ENCODE results near the gene ZNF787. TPM values are rescaled to one million over a fixed set of nuclear protein-coding genes. Genes with fewer than 3 reads are reported as not detected.

Gene ZNF787
- total and polyA plus RNA-seq, 4 experiments from 2014 or later: 0.67 to 34.1 (median 16.3) TPM

- POLR2A ChIA-PET (ENCODE audit: partially characterized antibody): no interaction called here
- H3K4me1 ChIP-seq (ENCODE audit: insufficient read depth, low read length): peaks cover 5% of the 10 kb centered on the region
- CTCF ChIA-PET (ENCODE audit: partially characterized antibody): no interaction called here
- H3K27me3 ChIP-seq (ENCODE audit: insufficient read depth, low read length): no peaks in the 10 kb centered on the region
- no peak for DNase-seq
- H3K36me3 Mint-ChIP-seq: peaks cover 37 to 39% of the 10 kb centered on the region in 2 donors
- H3K27ac Mint-ChIP-seq: peak overlapping the region in 4 of 7 donors; percentile 1 to 48 (median 38)
- H3K27ac ChIP-seq (ENCODE audit: low read depth, low read length): no peak overlapping the region
- H3K36me3 ChIP-seq (ENCODE audit: insufficient read depth, low read length): no peaks in the 10 kb centered on the region
- H3K4me3 ChIP-seq (ENCODE audit: low read length in 2 of 2): no peak overlapping the region
- peaks cover 3 to 20% (median 16%) of the 10 kb centered on the region in 4 donors for H3K4me1 Mint-ChIP-seq
- no peaks in the 10 kb centered on the region for H3K9me3 Mint-ChIP-seq
- no peak overlapping the region for H3K4me3 Mint-ChIP-seq
- intact Hi-C loops (cut with micrococcal nuclease): no loop called here
- H3K9me3 ChIP-seq (ENCODE audit: control insufficient read depth in 1 of 2, low read length in 2 of 2): no peaks in the 10 kb centered on the region
- H3K27me3 Mint-ChIP-seq: no peaks in the 10 kb centered on the region
Measured at GRCh38 chr19:56092685-56093631, 28.1 kb downstream of the ZNF787 start.

DNA sequence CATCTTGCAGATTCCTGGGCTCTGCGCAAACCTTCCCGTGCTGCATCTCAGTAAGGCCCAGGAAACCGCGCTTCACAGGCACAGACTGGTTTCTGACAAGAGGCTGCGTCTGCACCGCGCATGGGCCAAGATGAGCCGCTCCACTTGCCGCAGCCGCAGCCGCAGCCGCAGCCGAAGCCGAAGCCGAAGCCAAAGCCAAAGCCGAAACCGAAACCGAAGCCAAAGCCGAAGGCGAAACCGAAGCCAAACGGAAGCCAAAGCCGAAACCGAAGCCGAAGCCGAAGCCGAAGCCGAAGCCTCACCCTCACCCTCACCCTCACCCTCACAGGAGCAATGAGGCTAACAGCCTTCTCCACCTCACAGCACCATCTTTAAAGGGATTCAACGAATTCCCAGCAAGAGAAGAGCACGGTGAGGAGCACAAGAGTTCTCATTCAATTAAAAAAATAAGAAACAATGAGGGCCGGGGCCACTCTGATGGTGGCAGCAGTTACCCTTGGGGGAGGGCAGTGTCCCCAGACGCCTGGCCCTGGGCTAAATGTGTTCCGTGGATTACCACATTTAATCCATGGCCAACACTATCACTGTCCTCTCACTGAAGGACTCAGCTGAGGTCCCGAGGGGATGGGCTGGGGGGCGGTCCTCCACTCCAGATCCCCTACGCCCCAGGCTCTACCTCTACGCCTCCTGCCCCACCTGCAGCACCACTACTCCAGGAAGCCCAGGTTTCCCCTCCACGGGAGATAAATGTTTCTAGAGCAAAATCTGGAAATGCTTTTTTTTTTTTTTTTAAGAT lies 29.1 kb downstream of the ZNF787 start:
- no peaks in the 10 kb centered on the region for H3K27me3 ChIP-seq (ENCODE audit: insufficient read depth, low read length)
- no peaks in the 10 kb centered on the region for H3K27me3 Mint-ChIP-seq
- peak overlapping the region in 6 of 7 donors; percentile 37 to 92 (median 64) for H3K27ac Mint-ChIP-seq
- H3K4me3 ChIP-seq (ENCODE audit: low read length in 2 of 2): no peak overlapping the region
- peaks cover 5% of the 10 kb centered on the region for H3K4me1 ChIP-seq (ENCODE audit: insufficient read depth, low read length)
- ChIA-PET CTCF (ENCODE audit: partially characterized antibody) (interaction anchor here (1.3 kb wide), 1 partner anchor 11 kb away, joined by 3 read pairs; no protein-coding TSS in a partner anchor), POLR2A (ENCODE audit: partially characterized antibody) (interaction anchor here (1.1 kb wide), 1 partner anchor 11 kb away, joined by 5 read pairs; no protein-coding TSS in a partner anchor)
- intact Hi-C loops (cut with micrococcal nuclease): no loop called here
- no peaks in the 10 kb centered on the region for H3K9me3 ChIP-seq (ENCODE audit: control insufficient read depth in 1 of 2, low read length in 2 of 2)
- peaks cover 35 to 37% of the 10 kb centered on the region in 2 donors for H3K36me3 Mint-ChIP-seq
- no peaks in the 10 kb centered on the region for H3K36me3 ChIP-seq (ENCODE audit: insufficient read depth, low read length)
- no peak overlapping the region for H3K27ac ChIP-seq (ENCODE audit: low read depth, low read length)
- H3K4me3 Mint-ChIP-seq: peak overlapping the region in 6 of 8 donors; percentile 7 to 73 (median 62)
- peaks cover 3 to 20% (median 16%) of the 10 kb centered on the region in 4 donors for H3K4me1 Mint-ChIP-seq
- peak in 4 of 5 donors; percentile 21 to 63 (median 38) for DNase-seq
- no peaks in the 10 kb centered on the region for H3K9me3 Mint-ChIP-seq

- Histone ChIP-seq H3K36me3 (ENCODE audit: insufficient read depth, low read length) (no peaks in the 10 kb centered on the region), H3K27ac (ENCODE audit: low read depth, low read length) (no peak overlapping the region), H3K4me1 (ENCODE audit: insufficient read depth, low read length) (peaks cover 5% of the 10 kb centered on the region), H3K27me3 (ENCODE audit: insufficient read depth, low read length) (no peaks in the 10 kb centered on the region), H3K9me3 (ENCODE audit: control insufficient read depth in 1 of 2, low read length in 2 of 2) (no peaks in the 10 kb centered on the region), H3K4me3 (ENCODE audit: low read length in 2 of 2) (no peak overlapping the region)
- Mint-ChIP-seq H3K36me3 (peaks cover 34 to 39% of the 10 kb centered on the region in 2 donors), H3K4me3 (peak overlapping the region in 5 of 8 donors; percentile 13 to 73 (median 52)), H3K27me3 (no peaks in the 10 kb centered on the region), H3K27ac (peak overlapping the region in 4 of 7 donors; percentile 7 to 92 (median 56)), H3K9me3 (no peaks in the 10 kb centered on the region), H3K4me1 (peaks cover 3 to 20% (median 16%) of the 10 kb centered on the region in 4 donors)
- no peak for DNase-seq
- CTCF ChIA-PET (ENCODE audit: partially characterized antibody): interaction anchor here (0.8 to 1.3 kb wide), 3 partner anchors 10 to 25 kb away, joined by 3 to 4 read pairs (median 3); no protein-coding TSS in a partner anchor
- intact Hi-C loops (cut with micrococcal nuclease): no loop called here
- POLR2A ChIA-PET (ENCODE audit: partially characterized antibody): interaction anchor here (1.1 kb wide), 1 partner anchor 10 kb away, joined by 5 read pairs; no protein-coding TSS in a partner anchor
Measured at GRCh38 chr19:56091066-56091490, 30.0 kb downstream of the ZNF787 start.

DNA sequence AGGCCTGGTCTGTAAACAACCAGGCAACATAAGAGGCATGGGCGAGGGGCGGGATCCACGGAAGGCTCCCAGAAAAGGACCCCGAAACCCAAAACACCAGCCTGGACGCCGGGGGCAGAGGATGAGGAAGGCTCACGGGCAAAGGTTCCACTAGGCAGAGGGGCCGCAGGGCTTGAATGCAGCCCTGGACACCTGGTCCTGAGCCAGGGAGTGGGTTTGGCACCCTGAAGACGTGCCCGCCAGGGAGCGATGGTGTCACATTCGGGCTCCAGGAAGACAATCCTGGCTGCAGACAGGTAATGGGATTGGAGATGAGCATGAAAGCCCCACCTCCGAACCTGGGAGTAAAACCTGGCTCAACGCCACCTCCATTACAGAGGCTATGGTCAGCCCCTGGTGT lies 31.8 kb downstream of the ZNF787 start:
- H3K36me3 Mint-ChIP-seq: peaks cover 25 to 29% of the 10 kb centered on the region in 2 donors
- intact Hi-C loops (cut with micrococcal nuclease): no loop called here
- no peaks in the 10 kb centered on the region for H3K9me3 ChIP-seq (ENCODE audit: control insufficient read depth in 1 of 2, low read length in 2 of 2)
- H3K4me3 Mint-ChIP-seq: no peak overlapping the region
- H3K9me3 Mint-ChIP-seq: no peaks in the 10 kb centered on the region
- no peak overlapping the region for H3K27ac Mint-ChIP-seq
- no peak for DNase-seq
- H3K4me3 ChIP-seq (ENCODE audit: low read length in 2 of 2): no peak overlapping the region
- no peak overlapping the region for H3K27ac ChIP-seq (ENCODE audit: low read depth, low read length)
- no peaks in the 10 kb centered on the region for H3K36me3 ChIP-seq (ENCODE audit: insufficient read depth, low read length)
- peaks cover 5% of the 10 kb centered on the region for H3K4me1 ChIP-seq (ENCODE audit: insufficient read depth, low read length)
- CTCF ChIA-PET (ENCODE audit: partially characterized antibody): interaction anchor here (0.6 kb wide), 1 partner anchor 79 kb away, joined by 3 read pairs; no protein-coding TSS in a partner anchor
- H3K4me1 Mint-ChIP-seq: peaks cover 5 to 20% (median 13%) of the 10 kb centered on the region in 4 donors
- POLR2A ChIA-PET (ENCODE audit: partially characterized antibody): no interaction called here
- no peaks in the 10 kb centered on the region for H3K27me3 Mint-ChIP-seq
- H3K27me3 ChIP-seq (ENCODE audit: insufficient read depth, low read length): no peaks in the 10 kb centered on the region

- POLR2A ChIA-PET (ENCODE audit: partially characterized antibody): no interaction called here
- no peak overlapping the region for H3K4me3 ChIP-seq (ENCODE audit: low read length in 2 of 2)
- Mint-ChIP-seq H3K36me3 (peaks cover 25 to 28% of the 10 kb centered on the region in 2 donors), H3K4me1 (peaks cover 5 to 20% (median 12%) of the 10 kb centered on the region in 4 donors), H3K27ac (no peak overlapping the region), H3K9me3 (no peaks in the 10 kb centered on the region), H3K27me3 (no peaks in the 10 kb centered on the region), H3K4me3 (no peak overlapping the region)
- H3K9me3 ChIP-seq (ENCODE audit: control insufficient read depth in 1 of 2, low read length in 2 of 2): no peaks in the 10 kb centered on the region
- peaks cover 5% of the 10 kb centered on the region for H3K4me1 ChIP-seq (ENCODE audit: insufficient read depth, low read length)
- H3K27ac ChIP-seq (ENCODE audit: low read depth, low read length): no peak overlapping the region
- intact Hi-C loops (cut with micrococcal nuclease): no loop called here
- CTCF ChIA-PET (ENCODE audit: partially characterized antibody): interaction anchor here (0.6 kb wide), 1 partner anchor 79 kb away, joined by 3 read pairs; no protein-coding TSS in a partner anchor
- no peaks in the 10 kb centered on the region for H3K36me3 ChIP-seq (ENCODE audit: insufficient read depth, low read length)
- H3K27me3 ChIP-seq (ENCODE audit: insufficient read depth, low read length): no peaks in the 10 kb centered on the region
- DNase-seq: no peak
Measured at GRCh38 chr19:56088497-56089215, 32.4 kb downstream of the ZNF787 start.

DNA sequence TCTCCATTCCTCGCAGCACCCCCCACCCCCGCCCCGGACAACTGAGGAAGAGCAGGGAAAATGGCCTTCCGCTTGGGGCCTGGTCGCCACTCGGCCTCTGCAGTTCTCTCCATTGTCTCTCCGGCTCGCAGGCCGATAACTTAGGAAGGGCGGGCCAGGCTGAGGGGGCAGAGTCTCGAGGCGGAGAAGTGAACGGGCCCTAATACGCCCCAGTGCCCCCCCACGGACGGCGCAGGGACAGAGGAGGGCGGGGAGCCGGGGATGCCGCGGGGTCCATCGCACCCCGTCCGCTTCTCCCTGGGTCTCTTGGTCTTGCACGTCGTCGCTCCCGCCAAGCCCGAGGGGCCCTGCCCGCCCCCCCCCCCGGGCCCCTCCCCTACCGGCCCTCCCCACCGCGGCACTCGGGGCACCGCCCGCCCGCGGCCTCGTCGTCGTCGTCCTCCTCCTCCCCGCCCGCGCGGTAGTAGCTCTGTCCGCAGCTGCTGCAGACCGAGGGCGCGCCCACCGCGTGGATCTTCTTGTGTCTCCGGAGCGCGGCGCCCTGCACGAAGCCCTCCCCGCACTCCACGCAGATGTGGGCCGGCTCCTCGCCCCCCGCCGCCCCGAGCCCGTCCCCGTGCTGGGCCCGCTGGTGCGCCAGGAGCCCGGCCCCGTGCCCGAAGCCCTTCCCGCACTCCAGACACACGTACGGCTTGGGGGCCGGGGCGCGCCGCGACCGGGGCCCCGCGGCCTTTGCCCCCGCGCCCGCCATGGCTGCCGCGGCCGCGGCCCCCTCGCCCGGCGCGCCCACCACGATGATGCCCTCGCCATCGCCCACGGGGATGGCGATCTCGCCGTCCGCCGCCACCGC lies 33.2 kb downstream of the ZNF787 start:
- H3K4me1 ChIP-seq (ENCODE audit: insufficient read depth, low read length): peaks cover 5% of the 10 kb centered on the region
- peaks cover 21 to 27% of the 10 kb centered on the region in 2 donors for H3K36me3 Mint-ChIP-seq
- no peaks in the 10 kb centered on the region for H3K36me3 ChIP-seq (ENCODE audit: insufficient read depth, low read length)
- no peaks in the 10 kb centered on the region for H3K9me3 Mint-ChIP-seq
- no peak overlapping the region for H3K4me3 ChIP-seq (ENCODE audit: low read length in 2 of 2)
- no peaks in the 10 kb centered on the region for H3K9me3 ChIP-seq (ENCODE audit: control insufficient read depth in 1 of 2, low read length in 2 of 2)
- H3K4me3 Mint-ChIP-seq: no peak overlapping the region
- no peak overlapping the region for H3K27ac Mint-ChIP-seq
- POLR2A ChIA-PET (ENCODE audit: partially characterized antibody): no interaction called here
- DNase-seq: no peak
- intact Hi-C loops (cut with micrococcal nuclease): no loop called here
- H3K27ac ChIP-seq (ENCODE audit: low read depth, low read length): no peak overlapping the region
- H3K27me3 Mint-ChIP-seq: no peaks in the 10 kb centered on the region
- peaks cover 2 to 18% (median 9%) of the 10 kb centered on the region in 4 donors for H3K4me1 Mint-ChIP-seq
- CTCF ChIA-PET (ENCODE audit: partially characterized antibody): no interaction called here
- no peaks in the 10 kb centered on the region for H3K27me3 ChIP-seq (ENCODE audit: insufficient read depth, low read length)
